Coronary artery (tissue), 2 donors: Measurements from ENCODE around the gene ATP6V0E2.

Experiments
- DNase-seq: peaks from one replicate; pipeline ENCODE4 v3.0.0-alpha.2; 2017; ENCODE audit warnings: low spot score
- H3K27ac ChIP-seq, 2 donors: fragments of 200-600 bp; sonication (generic); one replicate each; pipeline ENCODE4 v1.5.1; 2016 to 2019
- H3K4me3 ChIP-seq: fragments of 200-600 bp; sonication (generic); 2 replicates; pipeline ENCODE4 v1.5.1; 2016; ENCODE audit warnings: mild to moderate bottlenecking, moderate library complexity
- TF ChIP-seq, protein P1 (sequence below): fragments of 200-600 bp; sonication (generic); IDR thresholded peaks from one replicate; pipeline ENCODE4 v1.5.1; 2019; ENCODE audit warnings: antibody characterized with exemption

ATP6V0E2 gene

DNA sequence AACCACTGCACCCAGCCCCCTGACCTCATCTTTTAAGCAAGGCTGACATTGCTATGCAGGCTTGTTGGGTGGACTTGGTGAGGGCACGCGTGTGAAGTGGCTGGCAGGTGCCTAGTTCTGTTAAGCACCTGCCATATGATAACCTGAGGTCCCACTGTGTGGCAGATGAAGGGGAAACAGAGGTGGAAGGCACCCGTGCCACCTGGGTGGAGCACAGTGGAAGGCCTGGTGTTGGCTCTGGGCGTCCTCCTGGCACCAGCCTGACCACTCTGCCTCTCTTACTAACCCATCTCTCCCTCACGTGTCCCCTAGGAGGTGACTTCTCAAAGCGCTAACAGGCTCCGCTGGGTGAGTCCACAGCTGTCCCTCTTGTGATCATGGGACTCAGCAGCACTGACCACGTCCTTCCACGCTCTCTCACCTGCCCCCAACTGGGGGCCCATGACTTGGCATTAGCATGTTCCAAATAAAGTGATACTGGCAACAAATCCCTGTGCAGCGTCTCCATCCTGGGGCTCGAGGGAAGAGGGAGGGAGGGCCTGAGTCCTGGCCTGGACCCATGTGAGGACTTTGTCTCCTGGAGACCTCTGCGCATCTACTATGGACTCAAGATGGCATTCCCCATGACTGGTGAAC, 40.2 kb upstream of the ATP6V0E2 start:
- TF ChIP-seq, protein P1, sequence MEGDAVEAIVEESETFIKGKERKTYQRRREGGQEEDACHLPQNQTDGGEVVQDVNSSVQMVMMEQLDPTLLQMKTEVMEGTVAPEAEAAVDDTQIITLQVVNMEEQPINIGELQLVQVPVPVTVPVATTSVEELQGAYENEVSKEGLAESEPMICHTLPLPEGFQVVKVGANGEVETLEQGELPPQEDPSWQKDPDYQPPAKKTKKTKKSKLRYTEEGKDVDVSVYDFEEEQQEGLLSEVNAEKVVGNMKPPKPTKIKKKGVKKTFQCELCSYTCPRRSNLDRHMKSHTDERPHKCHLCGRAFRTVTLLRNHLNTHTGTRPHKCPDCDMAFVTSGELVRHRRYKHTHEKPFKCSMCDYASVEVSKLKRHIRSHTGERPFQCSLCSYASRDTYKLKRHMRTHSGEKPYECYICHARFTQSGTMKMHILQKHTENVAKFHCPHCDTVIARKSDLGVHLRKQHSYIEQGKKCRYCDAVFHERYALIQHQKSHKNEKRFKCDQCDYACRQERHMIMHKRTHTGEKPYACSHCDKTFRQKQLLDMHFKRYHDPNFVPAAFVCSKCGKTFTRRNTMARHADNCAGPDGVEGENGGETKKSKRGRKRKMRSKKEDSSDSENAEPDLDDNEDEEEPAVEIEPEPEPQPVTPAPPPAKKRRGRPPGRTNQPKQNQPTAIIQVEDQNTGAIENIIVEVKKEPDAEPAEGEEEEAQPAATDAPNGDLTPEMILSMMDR = no peak
- H3K4me3 ChIP-seq = no peak overlapping the region
- DNase-seq = no peak
- no peak overlapping the region for H3K27ac ChIP-seq

DNA sequence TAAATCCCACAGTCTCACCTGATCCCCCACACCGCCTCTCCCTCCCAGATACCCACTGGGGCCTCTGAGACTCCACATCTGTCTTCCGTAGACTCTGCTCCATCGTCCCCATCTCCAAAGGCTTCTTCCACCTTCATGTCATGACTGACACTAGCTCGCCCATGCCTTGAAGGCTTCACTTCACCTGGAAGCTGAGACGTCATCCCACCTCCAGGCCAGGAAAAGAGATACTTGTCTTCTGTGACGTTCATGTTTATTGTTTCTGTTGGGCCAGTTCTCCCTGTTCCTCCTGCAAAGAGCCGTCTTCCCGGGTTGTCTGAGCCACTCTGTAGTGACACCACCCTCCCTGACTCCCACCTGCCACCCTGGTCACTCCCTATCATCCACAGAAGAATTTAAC, 39.2 kb upstream of the ATP6V0E2 start:
- TF ChIP-seq, protein P1 = no peak
- H3K27ac ChIP-seq = no peak overlapping the region
- H3K4me3 ChIP-seq = no peak overlapping the region
- DNase-seq = no peak

DNA sequence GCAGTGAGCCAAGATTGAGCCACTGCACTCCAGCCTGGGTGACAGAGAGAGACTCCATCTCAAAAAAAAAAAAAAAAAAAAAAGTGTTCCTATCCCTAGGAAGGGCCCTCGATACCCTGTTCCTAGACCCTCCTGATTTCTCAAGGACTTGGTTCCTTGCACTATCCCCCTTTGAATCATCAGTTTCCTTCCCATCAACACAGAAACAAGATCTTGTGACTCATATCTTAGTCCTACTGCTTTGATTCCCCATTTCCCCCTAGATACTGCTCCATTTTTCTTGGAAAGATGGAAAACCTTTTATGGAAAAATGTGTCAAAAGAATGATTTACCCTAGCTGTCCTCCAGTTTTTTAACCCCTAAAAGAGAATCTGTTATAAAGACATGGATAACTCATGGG, 37.3 kb upstream of the ATP6V0E2 start:
- DNase-seq = no peak
- Histone ChIP-seq H3K27ac (no peak overlapping the region), H3K4me3 (no peak overlapping the region)
- TF ChIP-seq, protein P1 = no peak

DNA sequence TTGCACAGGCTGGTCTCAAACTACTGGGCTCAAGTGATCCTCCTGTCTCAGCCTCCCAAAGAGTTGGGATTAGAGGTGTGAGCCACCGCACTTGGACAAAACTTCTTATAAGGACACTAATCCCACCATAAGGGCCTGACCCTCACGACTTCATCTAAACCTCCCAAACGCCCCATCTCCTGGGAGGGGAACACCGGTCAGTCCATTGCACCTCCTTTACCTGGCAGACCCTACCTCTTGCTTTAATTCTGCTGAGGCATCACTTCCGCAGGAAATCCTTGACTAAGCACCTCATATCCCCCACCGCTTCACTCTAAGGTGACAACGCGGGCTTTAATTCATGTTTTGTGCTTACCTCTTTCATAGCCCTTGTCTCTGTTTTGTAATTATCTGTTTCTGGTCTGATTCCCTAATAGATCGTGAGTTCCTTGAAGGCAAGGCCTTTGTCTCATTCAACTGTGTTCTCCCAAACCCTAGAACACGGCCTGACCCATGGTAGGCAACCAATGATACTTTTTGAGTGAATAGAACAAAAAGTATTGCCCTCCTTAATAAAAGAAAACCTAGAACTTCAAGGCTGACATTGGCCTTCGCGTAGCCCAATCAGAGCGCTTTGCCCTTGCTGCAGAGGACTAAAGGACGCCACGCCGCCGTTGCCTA, 36.1 kb upstream of the ATP6V0E2 start:
- Histone ChIP-seq H3K27ac (peak overlapping the region in 1 of 2 donors; percentile 74), H3K4me3 (peak overlapping the region; percentile 81)
- TF ChIP-seq, protein P1 = no peak
- no peak for DNase-seq

DNA sequence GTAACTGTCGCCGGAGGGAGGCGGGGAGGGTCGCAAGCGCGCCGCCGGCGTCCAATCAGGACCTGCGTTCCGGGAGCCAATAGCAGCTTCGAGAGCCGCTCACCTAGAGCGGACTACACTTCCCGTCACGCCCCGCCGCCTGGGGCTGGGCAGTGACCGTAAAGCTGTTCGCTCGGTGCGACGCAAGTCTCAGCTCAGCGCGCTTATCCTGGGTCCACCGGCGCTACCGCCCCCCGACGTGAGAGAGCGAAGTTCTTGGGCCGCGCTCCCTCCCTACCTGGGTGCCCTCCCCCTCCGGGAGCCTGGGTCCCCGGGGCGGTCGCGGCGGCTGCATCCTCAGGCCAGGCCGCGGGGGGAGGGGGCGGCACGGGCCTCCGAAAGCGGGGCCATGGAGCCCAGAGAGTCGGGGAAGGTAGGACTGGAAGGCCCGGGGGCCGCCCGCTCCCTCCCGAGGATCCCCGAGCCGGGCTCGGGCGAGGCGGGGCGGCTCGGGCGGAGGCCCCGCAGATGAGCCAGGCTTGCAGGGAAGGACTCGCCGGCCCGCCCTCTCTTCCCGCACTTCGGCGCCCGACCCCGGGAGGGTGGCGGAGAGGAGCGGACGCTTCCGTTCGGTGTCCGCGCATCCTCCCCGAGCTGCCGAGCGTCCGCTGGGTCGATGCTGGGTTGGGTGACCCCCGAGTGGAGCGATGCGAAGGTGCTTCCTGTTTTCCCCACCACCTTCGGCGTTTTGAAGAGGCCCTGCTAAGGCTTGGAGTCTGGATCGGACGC, 35.4 kb upstream of the ATP6V0E2 start, which contains the start of gene ZNF862:
TSS of gene ZNF862 (plus strand) at position 152 of the 768 bp plus-strand sequence. CDS start at position 389, 237 bp downstream.
- DNase-seq = peak; percentile 99
- H3K27ac ChIP-seq = peak within 1 kb of the TSS; percentile 74 to 84
- TF ChIP-seq, protein P1 = no peak
- peak within 1 kb of the TSS; percentile 81 for H3K4me3 ChIP-seq

DNA sequence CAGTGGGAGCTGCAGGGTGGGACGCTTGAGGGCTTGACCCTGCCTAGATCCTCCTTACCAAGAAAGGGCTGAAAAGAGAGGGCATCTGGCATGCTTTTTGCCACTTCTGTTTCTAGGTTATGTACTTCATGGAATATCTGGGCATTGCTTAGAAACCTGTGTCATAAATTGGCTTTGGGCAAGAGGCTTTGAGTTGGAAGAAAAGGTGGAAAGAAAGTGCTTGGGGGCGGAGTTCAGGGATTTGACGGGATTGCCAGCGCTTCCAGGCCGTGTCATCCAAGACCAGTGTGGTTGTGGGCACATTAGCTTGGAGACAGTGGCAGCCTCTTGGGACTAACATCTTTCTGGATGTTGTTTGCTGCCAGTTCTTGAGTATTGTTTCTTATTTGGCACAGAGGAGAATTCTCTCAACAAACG, 34.8 kb upstream of the ATP6V0E2 start:
- Histone ChIP-seq H3K27ac (peak overlapping the region; percentile 74 to 84), H3K4me3 (peak overlapping the region; percentile 81)
- DNase-seq = no peak
- TF ChIP-seq, protein P1 = no peak
